GM19372 (cell line): Measurements from ENCODE around the gene MIPOL1.
"Not testable (repeated sequence)": the region's sequence is repeated elsewhere in the genome, so short reads cannot be mapped to it uniquely, and the experiment has no call there.

Experiments used
- ATAC-seq: cut with Tn5 transposase; IDR thresholded peaks from one replicate; pipeline ENCODE4 v1.9.1; 2021; ENCODE audit warnings: mild to moderate bottlenecking, low read depth, moderate library complexity; ENCODE audit not compliant: unreplicated experiment

MIPOL1 gene

DNA sequence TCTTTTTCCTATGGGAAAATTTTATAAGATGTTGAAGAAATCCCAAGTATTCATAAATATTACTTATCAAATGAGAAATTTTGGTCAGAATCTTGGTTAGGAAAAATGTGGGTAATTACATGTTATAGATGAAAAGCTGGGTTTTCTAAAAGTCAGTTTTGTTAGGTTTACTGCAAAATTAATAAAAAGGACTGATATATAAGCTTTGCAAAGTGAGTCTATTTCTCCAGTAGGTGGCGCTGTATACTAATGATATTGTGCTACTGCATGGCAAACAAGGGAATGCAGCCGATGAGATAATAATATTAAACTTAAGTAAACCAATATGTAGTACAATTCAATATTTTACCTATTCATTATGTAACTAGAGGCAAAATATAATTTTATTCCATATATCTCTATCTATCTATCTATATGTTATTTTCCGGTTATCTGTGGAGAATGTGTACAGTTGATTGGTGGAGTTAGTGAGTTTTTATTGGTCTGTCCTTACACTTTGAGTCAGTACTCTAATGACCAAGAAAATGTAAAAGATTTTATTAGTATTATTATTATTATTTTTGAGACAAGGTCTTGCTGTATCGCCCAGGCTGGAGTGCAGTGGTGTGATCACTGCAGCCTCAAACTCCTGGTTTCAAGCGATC, 32.9 kb downstream of the MIPOL1 start:
- ATAC-seq: peak; percentile 66

DNA sequence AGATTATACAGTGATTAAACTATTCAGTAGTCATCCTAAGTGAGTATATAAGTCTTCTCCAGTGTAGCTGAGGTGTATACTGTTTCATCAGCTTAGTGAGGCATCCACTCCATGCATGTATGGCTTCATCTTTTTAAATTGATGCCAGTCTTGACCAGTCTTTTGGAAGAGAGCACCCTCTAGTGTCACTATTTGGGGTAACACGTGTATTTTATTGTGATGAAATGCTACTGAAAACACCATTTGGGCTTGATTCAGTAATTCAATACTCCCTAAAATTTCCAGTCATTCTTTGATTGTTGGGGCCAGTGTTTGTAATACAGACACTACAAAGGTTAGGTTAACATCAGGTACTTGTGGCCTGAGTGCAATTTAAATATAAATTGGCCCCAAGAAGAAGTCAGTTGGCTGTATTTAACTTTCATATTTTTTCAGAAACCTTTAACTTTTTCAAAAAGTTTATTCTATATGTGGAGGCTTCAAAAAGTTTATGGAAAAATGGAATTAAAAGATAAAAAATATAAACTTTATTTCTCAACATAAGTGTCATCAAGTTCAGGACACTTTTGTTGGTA, 35.3 kb downstream of the MIPOL1 start:
- ATAC-seq: no peak

DNA sequence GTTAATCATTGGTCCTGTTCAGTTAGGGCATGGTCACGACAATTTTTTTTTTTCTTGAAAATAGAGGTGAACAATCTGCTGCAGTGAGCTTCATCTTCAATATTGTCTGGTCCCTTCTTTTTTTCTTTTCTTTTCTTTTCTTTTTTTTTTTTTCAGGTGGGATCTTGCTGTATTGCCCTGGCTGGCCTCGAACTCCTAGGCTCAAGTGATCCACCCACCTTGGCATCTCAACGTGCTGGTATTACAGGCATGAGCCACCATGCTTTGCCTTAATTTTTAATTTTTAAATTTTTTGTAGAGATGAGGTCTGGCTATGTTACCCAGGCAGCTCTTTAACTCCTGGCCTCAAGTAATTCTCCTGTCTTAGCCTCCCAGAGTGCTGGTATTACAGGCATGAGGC, 36.5 kb downstream of the MIPOL1 start:
- ATAC-seq: no peak

DNA sequence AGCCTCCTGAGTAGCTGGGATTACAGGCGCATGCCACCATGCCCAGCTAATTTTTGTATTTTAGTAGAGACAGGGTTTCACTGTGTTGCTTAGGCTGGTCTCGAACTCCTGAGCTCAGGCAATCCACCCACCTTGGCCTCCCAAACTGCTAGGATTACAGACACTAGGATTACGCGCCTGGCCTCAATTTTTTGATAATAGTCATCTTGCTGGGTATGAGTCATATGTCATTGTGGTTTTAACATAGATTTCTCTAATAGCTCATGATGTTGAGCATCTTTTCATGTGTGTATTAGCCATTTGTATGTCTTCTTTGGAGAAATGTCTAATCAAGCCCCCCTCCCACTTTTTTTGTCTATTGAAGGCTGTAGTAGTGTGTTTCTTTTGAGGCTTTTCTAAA, 38.3 kb downstream of the MIPOL1 start:
- ATAC-seq: not testable (repeated sequence)

DNA sequence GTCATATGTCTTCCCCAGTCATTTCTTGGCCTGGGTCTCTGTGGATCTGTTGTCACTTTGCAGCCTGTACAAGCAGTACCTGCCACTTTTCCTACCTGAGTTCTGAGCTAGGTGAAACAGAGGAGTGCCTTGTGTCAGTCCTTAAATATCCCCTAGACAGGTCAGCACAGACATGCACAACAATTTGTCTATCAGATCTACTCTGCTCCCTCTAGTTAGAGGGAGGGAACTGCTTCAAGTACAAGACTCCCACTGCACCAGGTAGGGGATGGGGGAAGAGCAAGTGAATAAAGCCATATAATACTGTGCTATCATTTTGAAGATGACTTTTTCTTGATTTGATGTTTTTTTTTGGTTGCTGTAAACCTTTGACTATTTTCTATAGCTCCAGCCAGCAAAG, 39.4 kb downstream of the MIPOL1 start:
- no peak for ATAC-seq

DNA sequence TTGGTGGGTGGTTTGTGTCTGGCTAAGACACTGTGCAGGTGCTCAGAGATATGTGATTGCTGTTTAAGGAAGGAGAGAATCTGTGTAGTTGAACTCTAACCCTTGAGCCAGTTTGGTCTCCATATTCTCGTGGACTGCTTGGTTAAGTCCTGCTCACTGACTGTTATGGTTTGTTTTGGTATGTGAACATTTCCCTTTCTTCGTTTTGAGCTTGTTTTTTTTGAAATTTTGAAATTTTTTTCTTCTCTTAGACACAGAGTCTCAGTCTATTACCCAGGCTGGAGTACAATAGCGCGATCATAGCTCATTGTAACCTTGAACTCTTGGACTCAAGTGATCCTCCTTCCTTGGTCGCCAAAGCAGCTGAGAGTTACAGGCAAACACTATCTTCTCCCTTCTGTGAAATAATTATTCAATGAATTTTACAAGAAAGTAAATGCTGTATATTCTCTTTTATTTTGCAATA, 40.0 kb downstream of the MIPOL1 start:
- ATAC-seq: no peak

DNA sequence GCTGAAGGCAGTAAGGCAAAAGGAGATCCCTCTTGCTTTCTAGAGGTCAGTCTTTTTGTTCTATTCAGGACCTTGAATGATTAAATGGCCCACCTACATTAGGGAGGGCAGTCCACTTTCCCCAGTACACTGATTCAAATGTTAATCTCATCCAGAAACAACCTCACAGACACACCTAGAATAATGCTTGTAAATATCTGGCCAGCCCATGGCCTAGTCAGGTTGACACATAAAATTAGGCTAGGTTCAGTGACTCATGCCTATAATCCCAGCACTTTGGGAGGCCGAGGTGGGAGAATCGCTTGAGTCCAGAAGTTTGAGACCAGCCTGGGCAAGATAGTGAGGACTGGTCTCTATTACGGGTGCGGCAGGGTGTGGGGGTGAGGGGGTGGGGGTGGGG, 43.5 kb downstream of the MIPOL1 start:
- ATAC-seq: no peak

DNA sequence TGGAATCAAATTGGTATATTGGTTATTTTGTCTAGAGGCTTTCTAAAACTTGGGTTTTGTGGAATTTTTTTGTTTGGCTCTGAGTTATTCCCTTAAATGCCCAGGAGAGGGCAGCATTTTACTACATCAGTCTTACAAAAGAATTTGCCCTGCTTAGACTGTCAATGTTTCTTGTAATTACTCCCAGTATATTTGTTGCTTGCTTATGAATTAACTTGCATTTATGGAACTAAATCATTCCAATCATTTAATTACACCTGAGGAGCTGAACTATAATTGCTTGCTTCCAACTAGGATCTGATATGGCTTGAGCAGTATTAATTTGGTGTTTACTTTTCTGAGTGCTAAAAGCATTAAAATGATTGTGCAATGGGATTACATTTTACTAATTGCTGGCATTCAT, 48.7 kb downstream of the MIPOL1 start:
- ATAC-seq: no peak

DNA sequence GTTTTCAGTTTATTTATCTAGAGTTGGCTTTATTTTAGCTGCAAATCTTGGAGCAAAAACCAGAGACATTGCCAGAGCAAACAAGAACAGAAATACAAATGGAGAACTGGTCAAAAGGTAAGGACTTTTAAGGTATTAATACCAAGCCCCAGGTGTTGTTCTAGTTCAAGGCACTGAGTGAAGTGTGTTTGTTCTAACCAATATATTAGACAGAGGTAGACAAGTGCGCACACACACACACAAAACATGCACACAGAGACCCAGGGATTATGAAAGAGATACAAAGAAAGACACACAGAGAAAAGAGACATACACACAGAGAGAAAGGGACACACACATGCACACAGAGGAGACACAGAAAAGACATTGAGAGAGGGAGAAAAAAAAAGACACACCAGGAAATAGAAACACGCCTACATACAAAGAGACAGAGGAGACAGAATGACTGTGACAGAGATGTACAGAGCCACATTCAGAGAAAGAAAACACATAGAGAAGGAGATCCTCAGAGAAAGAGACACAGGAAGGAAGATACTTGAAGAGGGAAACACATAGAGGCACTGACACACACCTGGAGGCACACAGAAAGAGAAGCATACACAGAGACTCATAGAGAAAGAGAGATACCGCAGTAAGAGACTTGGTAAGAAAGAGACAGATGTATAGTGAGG, 50.2 kb downstream of the MIPOL1 start:
- ATAC-seq: no peak

DNA sequence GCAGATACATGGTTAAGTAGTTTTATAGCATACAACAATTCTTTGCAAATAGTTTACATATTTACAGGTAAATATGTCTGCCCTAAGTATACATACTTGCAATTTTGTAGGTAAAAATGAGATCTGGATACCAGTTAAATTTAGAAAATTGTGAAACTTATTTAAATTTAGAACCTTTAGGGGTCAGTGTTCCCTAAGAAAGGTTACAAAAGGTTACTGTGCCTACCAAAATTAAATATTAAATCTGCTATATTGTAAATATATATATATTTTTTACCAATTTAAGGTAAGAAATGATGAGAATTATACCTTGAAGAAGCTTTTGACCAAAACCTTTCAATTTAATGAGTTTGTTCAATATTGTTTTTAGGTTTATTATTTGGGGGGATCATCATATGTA, 54.0 kb downstream of the MIPOL1 start:
- no peak for ATAC-seq

DNA sequence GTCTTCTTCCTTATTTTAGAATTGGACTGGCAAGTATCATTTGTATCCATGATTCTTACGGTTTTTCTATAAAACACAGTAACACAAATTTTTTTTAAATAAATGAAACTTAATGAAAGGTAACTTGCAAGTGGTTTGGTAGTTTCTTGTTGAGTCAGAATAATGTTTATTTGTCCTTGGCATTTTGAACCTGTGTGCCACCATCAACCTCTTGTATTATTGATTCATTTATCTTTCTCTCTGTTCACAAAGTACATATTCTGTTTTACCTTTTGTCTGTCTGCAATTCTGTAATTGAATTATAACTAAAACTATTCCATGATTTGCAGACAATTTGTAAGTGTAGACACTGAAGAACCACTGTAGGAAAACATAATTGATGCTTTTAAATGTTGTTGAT, 54.7 kb downstream of the MIPOL1 start:
- no peak for ATAC-seq

DNA sequence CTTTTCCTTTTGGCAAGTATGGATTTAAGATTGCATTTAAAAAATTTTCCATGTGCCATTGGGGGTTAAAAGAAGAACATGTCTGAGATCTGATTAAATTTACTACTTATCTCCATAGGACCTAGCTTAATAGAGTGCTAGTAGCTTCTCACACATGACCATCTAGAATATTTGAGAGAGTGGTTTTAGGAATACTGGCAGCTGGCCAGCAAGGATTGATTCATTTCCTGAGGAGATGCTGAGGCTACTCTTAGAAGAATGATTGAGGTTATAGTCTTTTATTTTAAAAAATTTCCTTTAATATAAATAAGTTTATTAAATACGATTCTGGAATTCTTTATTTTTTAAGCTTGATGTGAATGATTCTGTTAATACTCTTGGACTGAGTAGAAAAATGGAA, 56.2 kb downstream of the MIPOL1 start:
- ATAC-seq: no peak

DNA sequence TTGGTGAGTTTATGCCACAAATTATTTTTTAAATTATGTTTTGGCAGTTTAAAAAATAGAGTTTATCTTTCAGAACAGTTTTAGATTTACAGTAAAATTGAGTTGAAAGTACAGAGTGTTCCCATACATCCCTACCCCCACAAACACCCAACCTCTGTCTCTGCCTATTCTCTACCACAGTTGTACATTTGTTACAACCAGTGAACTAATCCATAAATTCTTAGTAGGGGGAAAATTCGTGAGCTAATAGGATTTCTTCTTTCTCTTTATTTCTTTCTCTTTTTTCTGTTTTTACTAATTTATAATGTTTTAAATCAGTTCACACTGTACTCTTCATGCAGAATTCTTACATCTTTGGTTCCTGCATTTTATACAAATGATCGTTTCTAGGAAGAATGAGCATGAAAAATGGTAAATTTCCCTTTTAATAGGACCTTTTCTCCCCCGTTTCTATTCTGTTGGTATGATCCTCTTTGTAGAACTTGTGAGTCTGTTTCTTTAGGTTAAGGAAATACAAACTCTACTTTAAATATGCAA, 56.7 kb downstream of the MIPOL1 start:
- ATAC-seq: no peak

DNA sequence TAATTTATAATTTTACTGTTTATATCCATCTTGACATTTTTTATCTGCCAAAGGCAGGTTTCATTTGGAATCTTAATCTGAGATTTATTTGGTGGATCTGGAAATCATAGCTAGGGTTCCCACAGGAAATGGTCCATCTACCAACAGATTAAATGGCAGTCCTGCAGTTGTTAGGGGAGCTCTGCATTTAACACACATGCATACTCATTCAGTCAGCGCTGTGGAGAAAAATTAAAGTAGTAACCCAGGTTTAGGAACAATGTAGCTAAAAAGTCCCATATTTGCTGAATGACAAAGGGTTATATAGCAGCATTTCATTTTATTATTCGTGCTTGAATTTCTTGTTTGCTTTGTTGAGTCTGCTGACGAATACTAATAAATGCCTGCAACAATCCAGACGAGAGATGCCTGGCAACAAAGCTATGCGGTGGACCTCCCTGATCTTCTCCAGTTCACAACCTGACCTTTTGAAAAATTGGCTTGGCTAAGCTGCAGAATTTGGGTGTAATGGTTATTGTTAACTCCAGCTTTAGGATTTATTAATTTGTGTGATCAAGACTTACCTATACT, 59.8 kb downstream of the MIPOL1 start:
- no peak for ATAC-seq

DNA sequence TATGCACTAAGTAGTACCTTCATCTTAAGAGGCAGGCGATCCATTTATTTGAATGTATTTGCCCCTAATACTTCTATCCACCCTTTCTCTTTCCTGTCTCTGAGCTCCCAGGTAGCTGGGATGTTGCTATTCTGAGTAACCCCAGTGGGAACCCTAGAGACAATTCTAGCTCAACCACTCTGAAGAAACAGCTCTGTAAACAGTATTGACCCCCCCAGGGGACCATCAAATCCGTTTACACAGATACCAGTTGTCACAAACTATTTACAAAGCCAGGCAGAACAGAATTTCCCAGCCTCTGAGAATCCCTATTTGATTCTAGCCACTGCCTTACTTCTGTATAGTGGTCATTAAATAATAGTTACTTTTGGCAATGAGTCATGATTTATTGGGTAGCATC, 64.9 kb downstream of the MIPOL1 start:
- no peak for ATAC-seq

DNA sequence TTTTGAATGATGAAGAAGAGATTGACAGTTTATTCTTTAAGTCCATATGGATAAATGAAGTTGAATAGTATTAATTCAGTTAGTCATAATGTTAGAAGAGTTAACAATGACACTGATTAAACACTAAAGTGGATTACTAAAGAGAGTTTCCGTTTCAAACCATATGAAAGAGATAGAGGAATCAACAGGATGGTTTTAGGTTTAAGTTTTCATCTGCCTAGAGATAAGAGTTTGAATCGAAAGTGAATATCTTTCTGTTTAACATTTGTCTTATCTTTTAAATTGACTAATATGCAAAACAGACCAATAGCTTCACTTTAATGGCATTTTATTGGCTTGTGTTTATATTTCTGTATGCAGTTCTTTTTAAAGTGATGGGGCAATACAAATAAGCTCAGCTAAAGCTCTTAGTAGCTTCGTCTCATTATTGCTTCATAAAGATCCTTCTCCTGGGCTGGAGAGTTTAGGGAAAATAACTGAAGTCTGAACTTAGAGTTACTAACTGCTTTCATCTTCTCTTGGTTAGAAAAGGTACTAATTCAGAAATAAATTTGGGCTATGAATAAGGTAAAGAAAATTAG, 66.0 kb downstream of the MIPOL1 start:
- ATAC-seq: no peak

DNA sequence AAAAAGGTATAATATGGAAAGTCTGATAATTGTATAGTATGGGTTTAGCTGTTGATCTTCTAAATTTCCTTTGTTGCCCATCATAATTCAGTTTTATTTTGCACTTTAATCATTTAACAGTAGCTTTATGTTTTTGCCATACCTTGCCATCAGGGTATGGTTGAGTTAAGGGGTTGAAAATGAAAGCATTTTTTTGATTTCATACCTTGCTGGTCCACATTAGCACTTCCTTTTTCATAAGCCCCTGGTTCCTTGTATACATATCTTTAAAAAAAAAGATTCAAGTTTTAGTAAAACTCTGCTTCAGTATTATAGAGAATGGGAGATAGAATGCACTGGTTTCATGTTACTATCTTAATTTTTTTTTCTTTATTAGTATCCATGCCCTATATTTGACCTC, 71.1 kb downstream of the MIPOL1 start:
- no peak for ATAC-seq

DNA sequence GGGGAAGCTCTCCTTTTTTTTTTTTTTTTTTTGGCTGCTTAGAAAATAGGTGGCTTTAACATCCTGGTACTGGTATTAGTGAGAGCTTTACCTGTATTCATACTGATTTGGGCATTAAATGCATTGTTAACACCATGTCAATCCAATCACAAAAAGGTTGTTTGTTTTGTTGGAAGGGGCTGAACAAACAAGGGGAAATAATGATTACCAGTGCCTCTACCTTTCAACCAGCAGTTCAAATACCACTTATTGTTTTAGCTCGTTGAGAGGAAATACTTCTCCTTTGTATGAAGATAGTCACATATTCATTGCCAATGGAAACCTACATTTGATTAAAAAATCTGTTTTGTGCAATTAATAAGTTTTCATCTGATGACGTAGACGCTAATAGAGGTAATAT, 72.9 kb downstream of the MIPOL1 start:
- no peak for ATAC-seq

DNA sequence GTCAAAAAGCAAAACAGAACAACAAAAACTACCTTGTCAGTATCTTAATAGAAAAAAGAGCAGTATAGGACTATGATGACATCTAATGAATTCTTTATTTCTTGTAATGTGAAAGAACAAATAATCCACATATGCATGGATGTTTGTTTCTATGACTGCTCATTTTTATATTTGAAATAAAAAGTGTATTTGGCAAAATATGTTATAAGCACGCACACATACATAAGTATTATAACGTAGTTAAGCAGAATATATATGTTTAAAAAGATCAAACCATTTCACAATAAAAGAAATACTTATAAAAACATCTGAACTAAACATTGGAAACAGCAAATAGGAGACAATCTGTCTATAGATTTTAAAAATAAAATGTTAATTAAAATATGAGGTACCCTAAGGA, 74.8 kb downstream of the MIPOL1 start:
- ATAC-seq: no peak

DNA sequence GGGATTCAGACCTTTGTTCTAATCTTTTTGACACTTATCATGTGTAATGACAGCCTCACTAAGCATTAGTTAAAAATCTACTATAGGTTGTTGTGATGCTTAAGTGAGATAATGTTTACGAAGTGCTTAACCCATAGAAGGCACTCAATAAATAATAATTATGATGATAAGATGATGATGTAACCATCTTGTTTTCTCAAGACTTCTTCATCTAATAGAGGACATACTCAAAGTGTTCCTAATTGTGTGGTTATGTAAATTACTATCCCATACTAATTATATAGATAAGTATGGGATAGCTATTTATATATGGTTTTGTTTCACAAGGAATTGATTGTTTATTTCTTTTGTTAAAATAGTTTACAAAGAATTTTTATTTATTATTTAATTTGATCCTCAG, 76.9 kb downstream of the MIPOL1 start:
- ATAC-seq: no peak

DNA sequence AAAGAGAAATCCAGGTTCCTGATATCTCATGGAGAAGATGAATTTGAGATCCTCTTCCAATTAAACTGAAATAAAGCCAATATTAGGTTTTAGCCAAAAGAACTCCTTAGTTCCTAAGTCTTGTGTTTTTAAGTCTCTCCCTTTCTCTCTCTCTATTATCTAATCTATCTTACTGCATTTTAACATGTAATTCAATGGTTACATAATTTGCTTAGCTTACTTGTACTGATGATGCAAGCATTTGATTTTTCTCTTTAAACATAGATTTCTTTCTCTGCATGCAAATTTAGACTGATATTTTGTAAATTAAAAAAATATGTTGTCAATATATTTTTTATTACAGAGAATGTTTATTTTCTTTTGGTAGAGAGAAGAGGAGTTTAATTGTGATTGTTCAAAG, 78.2 kb downstream of the MIPOL1 start:
- ATAC-seq: no peak
